HCT116 (cell line): ENCODE data around the gene DLX3. TPM values are rescaled to one million over a fixed set of nuclear protein-coding genes. Genes with fewer than 3 reads are reported as not detected.
A peak's percentile ranks its signal among the peaks of the same experiment; 100 is the strongest.

Experiments
- ATAC-seq: fragments of 200-7000 bp; cut with Tn5 transposase; 2 replicates; pipeline ENCODE4 v1.9.1; 2020; ENCODE audit warnings: mild to moderate bottlenecking, moderate library complexity
- BruUV-seq: library from RNA; stranded (reverse); fragments of 400-500 nt; replicated peaks from 2 replicates; lab custom pipeline; 2021; lab: Mats Ljungman, UMichigan
- CTCF ChIA-PET: fragments of 300-600 bp; sonication (Branson Sonifier 250); formaldehyde crosslinking; loops from one replicate; lab custom pipeline; 2021; ENCODE audit warnings: antibody characterized with exemption; lab: Charles Lee
- POLR2A ChIA-PET: fragments of 300-600, 350-600 bp; sonication (Branson Sonifier 250); formaldehyde crosslinking; loops from one replicate; lab custom pipeline; 2021; ENCODE audit warnings: antibody characterized with exemption; lab: Charles Lee
- RAD21 ChIA-PET, 2 experiments: fragments of 300-600 bp; sonication (Branson Sonifier 250); formaldehyde crosslinking; loops; one replicate each; lab custom pipeline; 2023; ENCODE audit warnings: low total read pairs in 2 of 2; ENCODE audit not compliant: uncharacterized antibody in 2 of 2, unreplicated experiment in 2 of 2, low non-redundant PET in 1 of 2; lab: Charles Lee
- DNase-seq: peaks from one replicate; pipeline ENCODE4 v3.0.0-alpha.2; 2010; ENCODE audit warnings: low read depth, low spot score
- H2AFZ ChIP-seq: fragments of 200-600 bp; shearing (Covaris generic), sonication (generic); 2 replicates; pipeline ENCODE4 v1.6.1; 2017; ENCODE audit warnings: low read depth, mixed run types, mixed read lengths, antibody characterized with exemption, low read length; ENCODE audit not compliant: poor library complexity, severe bottlenecking
- H3K27ac ChIP-seq: 2 replicates; pipeline ENCODE4 v1.5.1; 2012; ENCODE audit warnings: low read depth, low read length
- H3K27me3 ChIP-seq: fragments of 200-600 bp; sonication (generic); 2 replicates; pipeline ENCODE4 v1.6.1; 2016; ENCODE audit warnings: mixed run types, low read length, mixed read lengths; ENCODE audit not compliant: insufficient read depth
- H3K36me3 ChIP-seq, 2 experiments: fragments of 200-500 bp in 1 of 2; fragments of 200-600 bp in 1 of 2; sonication (Bioruptor generic) in 1 of 2; sonication (generic) in 1 of 2; 2 replicates each; pipeline versions ENCODE4 v1.5.1 to v1.6.1; 2014 to 2016; ENCODE audit warnings: low read length in 2 of 2, inconsistent platforms in 1 of 2, mixed read lengths in 1 of 2, mixed run types in 1 of 2; ENCODE audit not compliant: insufficient read depth in 2 of 2, control insufficient read depth in 1 of 2
- H3K4me1 ChIP-seq, 2 experiments: fragments of 200-600 bp in 1 of 2; sonication (generic) in 1 of 2; 2 replicates each; pipeline versions ENCODE4 v1.5.1 to v1.6.1; 2012 to 2017; ENCODE audit warnings: low read length in 2 of 2, inconsistent platforms in 1 of 2, mild to moderate bottlenecking in 1 of 2, mixed read lengths in 1 of 2, mixed run types in 1 of 2, moderate library complexity in 1 of 2; ENCODE audit not compliant: insufficient read depth in 2 of 2, control insufficient read depth in 1 of 2
- H3K4me2 ChIP-seq: fragments of 200-600 bp; sonication (generic); 2 replicates; pipeline ENCODE4 v1.6.1; 2017; ENCODE audit warnings: mixed run types, low read length, mixed read lengths
- H3K4me3 ChIP-seq, 2 experiments: fragments of 200-600 bp in 1 of 2; sonication (generic) in 1 of 2; replicated peaks in 1 of 2; 2 replicates each; pipeline ENCODE4 v1.5.1; 2011 to 2016; ENCODE audit warnings: low read length in 2 of 2, control low read depth in 1 of 2, low read depth in 1 of 2, mild to moderate bottlenecking in 1 of 2, mixed read lengths in 1 of 2, mixed run types in 1 of 2
- H3K79me2 ChIP-seq: fragments of 200-600 bp; sonication (generic); 2 replicates; pipeline ENCODE4 v1.6.1; 2017; ENCODE audit warnings: mild to moderate bottlenecking, mixed run types, low read length, moderate library complexity, mixed read lengths; ENCODE audit not compliant: insufficient read depth
- H3K9ac ChIP-seq: fragments of 200-600 bp; sonication (generic); 2 replicates; pipeline ENCODE4 v1.6.1; 2016; ENCODE audit warnings: low read length, mixed read lengths
- H3K9me2 ChIP-seq: fragments of 200-600 bp; sonication (generic), shearing (Covaris generic); 2 replicates; pipeline ENCODE4 v1.6.1; 2017; ENCODE audit warnings: mixed run types, mild to moderate bottlenecking, moderate library complexity; ENCODE audit not compliant: insufficient read depth
- H3K9me3 ChIP-seq, 2 experiments: fragments of 200-500 bp in 1 of 2; fragments of 200-600 bp in 1 of 2; sonication (Bioruptor generic) in 1 of 2; sonication (generic) in 1 of 2; 2 replicates each; pipeline ENCODE4 v1.6.1; 2014 to 2017; ENCODE audit warnings: low read length in 2 of 2, mixed read lengths in 2 of 2, inconsistent platforms in 1 of 2, low read depth in 1 of 2, mild to moderate bottlenecking in 1 of 2, mixed run types in 1 of 2, moderate library complexity in 1 of 2; ENCODE audit not compliant: control insufficient read depth in 1 of 2, insufficient read depth in 1 of 2
- H4K20me1 ChIP-seq: fragments of 200-600 bp; sonication (generic), shearing (Covaris generic); 2 replicates; pipeline ENCODE4 v1.6.1; 2017; ENCODE audit warnings: mixed run types, mild to moderate bottlenecking, moderate library complexity; ENCODE audit not compliant: insufficient read depth
- ATF3 ChIP-seq: IDR thresholded peaks from 2 replicates; pipeline ENCODE4 v1.6.1; 2012
- CTCF ChIP-seq, 3 experiments: fragments of 200-600 bp in 1 of 3; sonication (generic) in 1 of 3; IDR thresholded peaks in 2 of 3; conservative IDR thresholded peaks in 1 of 3; 2 replicates each; pipeline ENCODE4 v1.5.1; 2012 to 2017; ENCODE audit warnings: low read depth in 2 of 3, low read length in 2 of 3, antibody characterized with exemption in 1 of 3, borderline replicate concordance in 1 of 3, control low read depth in 1 of 3, mild to moderate bottlenecking in 1 of 3, mixed read lengths in 1 of 3, mixed run types in 1 of 3, moderate library complexity in 1 of 3; ENCODE audit not compliant: insufficient read depth in 1 of 3
- EGR1 ChIP-seq: IDR thresholded peaks from 2 replicates; pipeline ENCODE4 v1.6.1; 2012; ENCODE audit warnings: low read depth
- ELF1 ChIP-seq: IDR thresholded peaks from 2 replicates; pipeline ENCODE4 v1.6.1; 2012; ENCODE audit warnings: low read depth, borderline replicate concordance
- EZH2 ChIP-seq: fragments of 200-600 bp; sonication (generic); IDR thresholded peaks from 2 replicates; pipeline ENCODE4 v1.6.1; 2017; ENCODE audit warnings: antibody characterized with exemption, mixed run types
- EZH2phosphoT487 ChIP-seq: fragments of 200-600 bp; IDR thresholded peaks from 2 replicates; pipeline ENCODE4 v1.6.1; 2018; ENCODE audit warnings: antibody characterized with exemption, borderline replicate concordance
- FOSL1 ChIP-seq: IDR thresholded peaks from 2 replicates; pipeline ENCODE4 v1.6.1; 2012; ENCODE audit warnings: low read depth
- MAX ChIP-seq: IDR thresholded peaks from 2 replicates; pipeline ENCODE4 v1.6.1; 2012
- POLR2A ChIP-seq: IDR thresholded peaks from 2 replicates; pipeline ENCODE4 v1.7.0; 2011; ENCODE audit warnings: borderline replicate concordance; ENCODE audit not compliant: insufficient read depth, insufficient read length; ENCODE audit errors: extremely low read depth
- SIN3A ChIP-seq: IDR thresholded peaks from 2 replicates; pipeline ENCODE4 v1.6.1; 2012; ENCODE audit warnings: low read depth
- SRF ChIP-seq: IDR thresholded peaks from 2 replicates; pipeline ENCODE4 v1.6.1; 2012; ENCODE audit warnings: low read depth
- TCF7L2 ChIP-seq: IDR thresholded peaks from 2 replicates; pipeline ENCODE4 v1.7.0; 2011; ENCODE audit warnings: borderline replicate concordance, inconsistent platforms; ENCODE audit not compliant: insufficient read depth, insufficient read length; ENCODE audit errors: extremely low read depth
- YY1 ChIP-seq: IDR thresholded peaks from 2 replicates; pipeline ENCODE4 v1.6.1; 2011; ENCODE audit warnings: low read length, low read depth, moderate library complexity, mild to moderate bottlenecking; ENCODE audit not compliant: insufficient replicate concordance; ENCODE audit errors: extremely low read depth
- ZBTB33 ChIP-seq: IDR thresholded peaks from 2 replicates; pipeline ENCODE4 v1.6.1; 2011; ENCODE audit warnings: mild to moderate bottlenecking, low read length, moderate library complexity; ENCODE audit not compliant: insufficient replicate concordance; ENCODE audit errors: extremely low read depth
- ZFX ChIP-seq: fragments of 450-650 bp; IDR thresholded peaks from 2 replicates; pipeline ENCODE4 v1.6.1; 2017
- intact Hi-C: fragments of 100-400 bp; cut with micrococcal nuclease; formaldehyde crosslinking; loops from 2 replicates; pipeline ENCODE4 v1.10.0; 2022
- total RNA-seq: library from RNA; stranded (reverse); gene quantifications from one replicate; pipeline ENCODE4 v1.2.1, GENCODE V29; 2021; ENCODE audit not compliant: unreplicated experiment

Gene DLX3
- total RNA-seq, 1 experiment from 2014 or later: not detected

DNA sequence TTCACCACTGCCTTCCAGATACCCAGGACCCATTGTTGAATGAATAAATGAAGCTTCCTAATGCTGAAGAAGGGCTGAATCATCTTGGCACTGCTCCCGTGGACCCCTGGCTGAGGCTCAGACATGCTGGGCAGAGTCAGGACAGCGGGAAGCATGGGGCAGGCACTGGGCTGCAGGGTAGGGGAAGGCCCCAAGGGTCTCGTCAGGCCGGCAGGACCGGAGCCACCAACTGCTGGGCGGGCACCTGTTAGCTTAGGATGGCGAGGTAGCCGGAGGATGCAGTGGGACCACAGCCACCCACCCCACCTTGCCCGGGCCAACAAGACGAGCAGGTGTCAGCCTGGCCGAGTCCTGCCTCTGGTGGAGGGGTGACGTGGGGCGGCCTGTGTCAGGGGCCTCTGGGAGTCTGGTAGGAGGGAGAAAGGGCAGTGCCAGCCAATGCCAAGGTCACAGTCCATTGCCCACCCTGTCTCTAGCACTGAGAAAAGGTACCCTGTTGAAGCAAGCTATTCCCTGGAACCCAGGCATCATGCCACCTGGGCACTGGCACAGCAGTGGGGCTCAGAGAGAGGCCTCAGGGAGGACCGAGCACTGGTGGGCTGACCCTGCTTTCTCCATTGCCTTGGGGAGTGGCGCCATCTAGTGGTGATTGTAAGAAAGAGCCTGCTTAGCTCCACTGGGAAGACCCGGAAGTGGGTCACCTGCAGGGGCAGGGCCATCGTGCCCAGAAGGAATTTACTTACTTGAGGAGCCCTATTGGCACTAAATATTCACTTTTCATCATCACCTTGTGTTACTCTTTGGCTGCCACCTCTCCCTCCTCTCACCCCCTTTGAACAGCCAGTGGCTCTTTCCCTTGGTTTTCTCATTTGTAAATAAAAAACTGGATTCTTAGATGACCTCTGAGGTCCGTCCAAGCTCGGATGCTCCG is 3.0 kb upstream of the DLX3 start (continued):
- TF ChIP-seq MAX: no peak
- no peak for TF ChIP-seq EZH2
- TF ChIP-seq ZFX: no peak
- no peak; the same call in 1 of the 2 replicates for TF ChIP-seq ELF1
- no peak for TF ChIP-seq TCF7L2
- TF ChIP-seq EGR1: no peak

DNA sequence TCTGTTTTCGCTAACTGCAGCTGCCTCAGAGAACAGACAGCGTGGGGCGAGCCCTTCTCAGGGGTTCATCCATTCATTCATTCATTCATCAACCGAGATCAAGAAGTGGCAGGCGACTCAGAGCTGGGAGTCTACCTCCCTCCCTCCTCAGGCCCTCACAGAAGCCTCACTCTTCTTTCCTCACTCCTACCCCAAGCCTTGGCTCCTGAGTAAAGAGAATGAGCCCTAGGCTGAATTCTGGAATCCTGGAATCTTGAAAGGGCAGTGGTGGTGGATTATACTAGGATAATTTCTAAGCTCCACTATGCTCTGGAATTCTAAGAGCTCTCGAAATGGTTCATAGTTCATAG is 2.3 kb upstream of the DLX3 start:
- Histone ChIP-seq H4K20me1 (no peaks in the 10 kb centered on the region), H2AFZ (peak overlapping the region; percentile 87), H3K4me2 (peak overlapping the region; percentile 91), H3K36me3 (no peaks in the 10 kb centered on the region), H3K9ac (peak overlapping the region; percentile 61), H3K9me2 (no peaks in the 10 kb centered on the region), H3K27me3 (peaks cover 6% of the 10 kb centered on the region; the same call in 1 of the 2 replicates), H3K27ac (peak overlapping the region; percentile 16; the same call in 1 of the 2 replicates), H3K4me3 (peak overlapping the region; percentile 56 to 69), H3K9me3 (no peaks in the 10 kb centered on the region), H3K79me2 (no peaks in the 10 kb centered on the region), H3K4me1 (peaks cover 14 to 30% of the 10 kb centered on the region in 2 experiments)
- RAD21 ChIA-PET: interaction anchor here (0.9 to 3.5 kb wide), 22 partner anchors 9 to 430 kb away, joined by 3 to 36 read pairs (median 5); partner anchors contain the start of genes PDK2 (in 1 of the 2) and SLC35B1 (in 1 of the 2)
- intact Hi-C loops: loop anchor here (1.0 to 2.0 kb wide), 2 partner anchors 208 to 429 kb away; partner anchors contain the start of gene KAT7
- POLR2A ChIA-PET: interaction anchor here (1.0 to 2.5 kb wide), 11 partner anchors 45 to 440 kb away, joined by 3 to 17 read pairs (median 4); partner anchors contain the start of genes FAM117A, ITGA3 and SLC35B1
- CTCF ChIA-PET: interaction anchor here (0.9 to 5.6 kb wide), 43 partner anchors 8 to 589 kb away, joined by 3 to 196 read pairs (median 7); partner anchors contain the start of genes ITGA3, KAT7, PHB1 and SLC35B1
- no peak for ATAC-seq
- no TSS peak for BruUV-seq
- no peak for DNase-seq
- TF ChIP-seq POLR2A: no peak
- no peak for TF ChIP-seq EZH2
- TF ChIP-seq SRF: no peak
- no peak for TF ChIP-seq CTCF (IDR thresholded peaks at IDR 0.05 in 2 of 3, conservative IDR thresholded peaks at IDR 0.05 in 1 of 3; ENCODE audit: borderline replicate concordance in 1 of 3, insufficient read depth in 1 of 3, low read depth in 2 of 3, low read length in 2 of 3)
- no peak for TF ChIP-seq EGR1
- no peak for TF ChIP-seq FOSL1
- no peak for TF ChIP-seq ELF1
- no peak for TF ChIP-seq YY1
- TF ChIP-seq EZH2phosphoT487: no peak
- no peak for TF ChIP-seq MAX
- TF ChIP-seq ATF3: no peak
- TF ChIP-seq ZBTB33: no peak
- TF ChIP-seq SIN3A: no peak
